GM18873 (cell line): ENCODE measurements around the gene NEURL3.
"Not testable (repeated sequence)": the region's sequence is repeated elsewhere in the genome, so short reads cannot be mapped to it uniquely, and the experiment has no call there.

Experiments
- ATAC-seq: cut with Tn5 transposase; IDR thresholded peaks from one replicate; pipeline ENCODE4 v1.9.1; 2021; ENCODE audit warnings: mild to moderate bottlenecking, moderate library complexity, moderate number of reproducible peaks; ENCODE audit not compliant: unreplicated experiment, low FRiP score

The NEURL3 gene, protein sequence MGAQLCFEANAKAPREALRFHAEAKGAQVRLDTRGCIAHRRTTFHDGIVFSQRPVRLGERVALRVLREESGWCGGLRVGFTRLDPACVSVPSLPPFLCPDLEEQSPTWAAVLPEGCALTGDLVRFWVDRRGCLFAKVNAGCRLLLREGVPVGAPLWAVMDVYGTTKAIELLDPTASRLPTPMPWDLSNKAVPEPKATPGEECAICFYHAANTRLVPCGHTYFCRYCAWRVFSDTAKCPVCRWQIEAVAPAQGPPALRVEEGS

GRCh38 chr2:96505231-96505889 is at the start of gene NEURL3:
TSS of gene NEURL3 (minus strand) at chr2:96505357. CDS start at chr2:96505286, 71 bp downstream.
- ATAC-seq = no peak

GRCh38 chr2:96554293-96555145 is 49.4 kb upstream of the NEURL3 start:
- ATAC-seq = peak; percentile 42

DNA sequence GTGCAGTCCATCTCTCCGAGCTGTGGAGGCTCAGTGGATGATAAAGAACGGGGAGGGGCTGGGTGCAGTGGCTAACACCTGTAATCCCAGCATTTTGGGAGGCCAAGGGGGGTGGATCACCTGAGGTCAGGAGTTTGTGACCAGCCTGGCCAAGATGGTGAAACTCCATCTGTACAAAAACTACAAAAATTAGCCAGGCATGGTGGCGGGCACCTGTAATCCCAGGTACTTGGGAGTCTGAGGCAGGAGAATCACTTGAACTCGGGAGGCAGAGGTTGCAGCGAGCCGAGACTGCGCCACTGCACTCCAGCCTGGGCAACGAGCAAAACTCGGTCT is 48.8 kb upstream of the NEURL3 start:
- ATAC-seq = not testable (repeated sequence)

GRCh38 chr2:96553176-96553956 is 48.2 kb upstream of the NEURL3 start:
- ATAC-seq = no peak

GRCh38 chr2:96552315-96553175 is 47.4 kb upstream of the NEURL3 start:
- ATAC-seq = no peak

GRCh38 chr2:96551605-96552314 is 46.6 kb upstream of the NEURL3 start:
- ATAC-seq = no peak

- no peak for ATAC-seq
Measured at GRCh38 chr2:96550787-96551604, 45.8 kb upstream of the NEURL3 start.

DNA sequence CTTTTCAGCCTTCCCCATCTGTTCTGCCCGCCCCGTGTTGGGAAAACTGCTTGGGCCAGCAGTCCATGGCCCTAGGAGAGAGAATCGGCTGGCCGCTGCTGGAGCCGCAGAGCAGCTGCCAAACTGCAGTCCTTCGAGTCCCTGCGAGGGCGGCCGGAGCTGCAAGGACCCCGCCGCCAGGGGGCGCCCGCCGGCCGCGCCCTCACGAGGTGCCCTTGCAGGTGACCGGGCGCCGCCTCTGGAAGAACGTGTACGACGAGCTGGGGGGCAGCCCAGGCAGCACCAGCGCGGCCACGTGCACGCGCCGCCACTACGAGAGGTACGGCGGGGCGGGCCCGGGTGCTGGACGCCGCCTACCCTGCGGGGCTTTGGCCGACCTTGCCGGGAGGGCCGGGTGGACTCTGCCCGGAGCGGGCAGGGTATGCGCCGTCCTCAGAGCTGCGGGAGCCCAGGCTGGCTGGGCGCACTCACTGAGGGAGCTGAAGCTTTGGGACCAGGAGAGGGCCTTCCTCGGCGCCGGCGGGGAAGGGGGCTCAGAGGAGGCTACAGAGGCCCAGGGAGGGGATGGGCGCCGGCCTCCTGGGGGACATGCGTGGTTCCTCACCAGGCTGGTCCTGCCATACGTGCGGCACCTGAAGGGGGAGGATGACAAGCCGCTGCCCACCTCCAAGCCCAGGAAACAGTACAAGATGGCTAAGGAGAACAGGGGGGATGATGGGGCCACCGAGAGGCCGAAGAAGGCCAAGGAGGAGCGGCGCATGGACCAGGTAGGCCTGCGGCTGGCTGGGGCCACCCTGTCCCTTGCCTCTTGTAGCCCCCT is 45.0 kb upstream of the NEURL3 start:
- no peak for ATAC-seq

GRCh38 chr2:96549466-96549785 is 44.3 kb upstream of the NEURL3 start:
- ATAC-seq = no peak

GRCh38 chr2:96548558-96549465 is 43.7 kb upstream of the NEURL3 start:
- ATAC-seq = no peak

DNA sequence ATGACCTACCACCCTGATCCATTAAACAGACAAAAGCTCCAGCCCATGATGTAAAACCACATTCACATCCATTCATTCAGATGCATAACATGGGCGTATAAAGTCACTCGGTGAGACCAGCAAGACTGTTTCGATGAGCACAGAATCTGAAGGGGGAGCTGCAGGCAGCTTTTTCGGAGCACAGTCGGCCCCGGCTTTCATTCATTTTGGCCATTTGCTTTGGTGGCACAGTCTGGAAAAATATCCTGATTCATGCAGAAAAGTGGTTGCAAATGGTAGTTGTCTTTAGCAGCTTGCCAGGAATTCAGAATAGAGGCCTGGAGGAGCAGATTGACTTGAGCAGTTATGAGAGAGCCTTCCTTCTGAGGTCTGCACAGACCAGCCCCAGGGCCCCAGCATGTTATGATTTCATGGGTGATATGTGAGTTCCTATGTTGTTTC is 42.6 kb upstream of the NEURL3 start:
- no peak for ATAC-seq

GRCh38 chr2:96547203-96547641 is 42.1 kb upstream of the NEURL3 start:
- ATAC-seq = no peak

GRCh38 chr2:96546797-96547196 is 41.6 kb upstream of the NEURL3 start:
- no peak for ATAC-seq

- no peak for ATAC-seq
Measured at GRCh38 chr2:96546321-96546720, 41.2 kb upstream of the NEURL3 start.

DNA sequence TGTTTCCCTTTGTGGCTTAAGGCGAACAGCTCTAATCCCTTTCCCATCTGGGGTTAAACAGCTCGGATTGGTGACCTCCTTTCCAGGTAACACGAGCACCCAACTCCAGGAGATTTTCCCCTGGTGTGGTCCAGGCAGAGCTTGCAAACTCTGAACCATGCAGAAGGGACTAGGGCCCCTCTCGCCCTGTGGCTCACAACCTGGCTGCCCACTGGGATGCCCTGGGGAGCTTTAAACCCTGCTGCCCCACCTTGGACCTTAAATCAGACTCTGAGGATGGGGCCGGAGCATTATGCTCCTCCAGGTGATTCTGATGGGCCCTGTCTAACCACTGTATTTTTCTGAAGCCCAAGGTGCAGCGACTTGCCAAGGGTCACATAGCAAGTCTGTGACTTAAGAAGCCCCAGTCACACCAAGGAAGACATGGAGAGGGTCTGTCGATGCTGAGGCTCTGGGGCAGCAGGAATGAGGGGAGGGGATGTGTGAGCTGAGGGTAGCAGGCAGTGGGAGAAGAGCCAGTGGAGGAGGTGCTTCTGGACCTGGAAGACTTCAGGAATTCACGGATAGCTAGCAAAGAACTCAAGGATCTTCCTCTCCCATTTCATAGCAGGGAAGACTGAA is 37.3 kb upstream of the NEURL3 start:
- ATAC-seq = no peak
